SK-N-SH treated with all-trans-retinoic acid at 6 μM for 48 hours (cell line): ENCODE measurements around the gene PSORS1C1.
"Not testable (repeated sequence)": the region's sequence is repeated elsewhere in the genome, so short reads cannot be mapped to it uniquely, and the experiment has no call there.

Source experiments
- ATAC-seq: fragments of 200-7000 bp; cut with Tn5 transposase; 3 replicates; pipeline ENCODE4 v1.9.1; 2020; ENCODE audit warnings: mild to moderate bottlenecking, moderate library complexity
- ARNTL ChIP-seq: fragments of 450-650 bp; formaldehyde crosslinking; IDR thresholded peaks from 2 replicates; pipeline ENCODE4 v1.5.0; 2020; ENCODE audit warnings: low read depth, mild to moderate bottlenecking, moderate library complexity, borderline replicate concordance
- BACH2 ChIP-seq: fragments of 250-450 bp; sonication (Bioruptor Pico); IDR thresholded peaks from 2 replicates; pipeline ENCODE4 v1.9.0; 2021; ENCODE audit warnings: mild to moderate bottlenecking, borderline replicate concordance
- CSDC2 ChIP-seq: fragments of 250-450 bp; sonication (Bioruptor Pico); IDR thresholded peaks from 2 replicates; pipeline ENCODE4 v1.5.0; 2020; ENCODE audit warnings: mild to moderate bottlenecking, moderate library complexity
- CSRNP3 ChIP-seq: fragments of 250-450 bp; sonication (Bioruptor Pico); IDR thresholded peaks from 2 replicates; pipeline ENCODE4 v1.5.1; 2021; ENCODE audit warnings: mild to moderate bottlenecking, moderate library complexity
- ISL1 ChIP-seq: fragments of 250-450 bp; sonication (Bioruptor Pico); IDR thresholded peaks from 2 replicates; pipeline ENCODE4 v2.1.2; 2022; ENCODE audit warnings: mild to moderate bottlenecking, moderate library complexity
- OSR1 ChIP-seq: fragments of 250-450 bp; sonication (Bioruptor Pico); IDR thresholded peaks from 2 replicates; pipeline ENCODE4 v1.8.0; 2022; ENCODE audit warnings: moderate library complexity, mild to moderate bottlenecking, inconsistent platforms
- RARB ChIP-seq: fragments of 250-450 bp; sonication (Bioruptor Pico); IDR thresholded peaks from 2 replicates; pipeline ENCODE4 v1.8.0; 2021; ENCODE audit warnings: mild to moderate bottlenecking, moderate library complexity
- SNAI2 ChIP-seq: fragments of 250-450 bp; sonication (Bioruptor Pico); IDR thresholded peaks from 2 replicates; pipeline ENCODE4 v1.5.0; 2020; ENCODE audit warnings: mild to moderate bottlenecking, moderate library complexity
- TCF4 ChIP-seq: fragments of 250-450 bp; sonication (Bioruptor Pico); IDR thresholded peaks from 2 replicates; pipeline ENCODE4 v1.8.0; 2021; ENCODE audit warnings: mild to moderate bottlenecking, moderate library complexity, borderline replicate concordance
- TOX ChIP-seq: fragments of 250-450 bp; sonication (Bioruptor Pico); IDR thresholded peaks from 2 replicates; pipeline ENCODE4 v1.8.0; 2021; ENCODE audit warnings: mild to moderate bottlenecking, moderate library complexity, borderline replicate concordance
- ZFP3 ChIP-seq: fragments of 250-450 bp; sonication (Bioruptor Pico); IDR thresholded peaks from 2 replicates; pipeline ENCODE4 v1.5.0; 2020; ENCODE audit warnings: mild to moderate bottlenecking, moderate library complexity
- ZFP30 ChIP-seq: fragments of 450-650 bp; formaldehyde crosslinking; IDR thresholded peaks from 2 replicates; pipeline ENCODE4 v1.5.0; 2022; ENCODE audit warnings: mild to moderate bottlenecking, moderate library complexity
- ZNF70 ChIP-seq: fragments of 450-650 bp; formaldehyde crosslinking; IDR thresholded peaks from 2 replicates; pipeline ENCODE4 v1.5.0; 2020; ENCODE audit warnings: mild to moderate bottlenecking, moderate library complexity
- TF ChIP-seq, protein P1 (sequence below): fragments of 250-450 bp; sonication (Bioruptor Pico); IDR thresholded peaks from 2 replicates; pipeline ENCODE4 v1.8.0; 2021; ENCODE audit warnings: low read depth, mild to moderate bottlenecking, moderate library complexity, borderline replicate concordance
- TF ChIP-seq, protein P2 (sequence below): fragments of 250-450 bp; sonication (Bioruptor Pico); IDR thresholded peaks from 2 replicates; pipeline ENCODE4 v1.5.0; 2020; ENCODE audit warnings: mild to moderate bottlenecking, moderate library complexity
- TF ChIP-seq, protein P3 (sequence below): fragments of 250-450 bp; sonication (Bioruptor Pico); IDR thresholded peaks from 2 replicates; pipeline ENCODE4 v1.5.1; 2020; ENCODE audit warnings: low read depth, mild to moderate bottlenecking, moderate library complexity

Gene PSORS1C1

DNA sequence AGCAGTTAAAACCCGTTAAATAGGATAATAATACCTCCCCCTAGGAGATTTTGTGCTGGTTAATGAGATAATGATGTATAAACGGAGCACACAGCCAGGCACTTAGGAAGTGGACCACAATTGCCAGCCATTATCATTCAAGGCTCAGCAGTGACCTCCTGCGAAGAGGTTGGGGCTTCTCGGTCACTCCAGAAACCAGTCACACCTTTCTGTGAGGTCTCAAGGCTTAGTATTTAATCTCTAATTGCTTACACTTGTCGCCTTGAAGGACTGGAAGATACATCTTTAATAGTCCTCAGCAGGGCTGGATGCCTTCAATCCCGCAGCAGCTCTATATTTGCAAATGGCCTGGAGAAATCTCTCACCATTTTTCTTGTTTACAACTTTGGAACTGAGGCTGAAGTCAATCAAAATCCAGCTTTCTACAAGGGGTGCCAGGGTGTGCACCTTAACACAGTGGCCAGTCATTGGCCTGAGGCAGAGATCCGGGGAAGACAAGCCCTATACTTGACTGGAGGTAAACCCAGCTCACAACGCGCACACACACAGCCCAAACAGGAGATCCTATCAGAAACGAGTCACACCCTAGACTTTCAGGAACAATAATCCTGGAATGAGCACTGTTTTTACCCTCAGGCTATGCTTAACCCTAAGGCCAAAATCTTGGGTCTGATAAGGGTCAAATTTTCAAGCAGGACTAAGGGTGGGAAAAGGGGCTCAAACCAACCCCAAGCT is 54.7 kb downstream of the PSORS1C1 start:
- ATAC-seq = no peak; the same call in 2 of the 3 replicates
- TF ChIP-seq TOX (CRISPR knock-in tag) = no peak
- TF ChIP-seq ZFP3 (CRISPR knock-in tag) = no peak
- no peak for TF ChIP-seq OSR1 (CRISPR knock-in tag)
- TF ChIP-seq, protein P1, sequence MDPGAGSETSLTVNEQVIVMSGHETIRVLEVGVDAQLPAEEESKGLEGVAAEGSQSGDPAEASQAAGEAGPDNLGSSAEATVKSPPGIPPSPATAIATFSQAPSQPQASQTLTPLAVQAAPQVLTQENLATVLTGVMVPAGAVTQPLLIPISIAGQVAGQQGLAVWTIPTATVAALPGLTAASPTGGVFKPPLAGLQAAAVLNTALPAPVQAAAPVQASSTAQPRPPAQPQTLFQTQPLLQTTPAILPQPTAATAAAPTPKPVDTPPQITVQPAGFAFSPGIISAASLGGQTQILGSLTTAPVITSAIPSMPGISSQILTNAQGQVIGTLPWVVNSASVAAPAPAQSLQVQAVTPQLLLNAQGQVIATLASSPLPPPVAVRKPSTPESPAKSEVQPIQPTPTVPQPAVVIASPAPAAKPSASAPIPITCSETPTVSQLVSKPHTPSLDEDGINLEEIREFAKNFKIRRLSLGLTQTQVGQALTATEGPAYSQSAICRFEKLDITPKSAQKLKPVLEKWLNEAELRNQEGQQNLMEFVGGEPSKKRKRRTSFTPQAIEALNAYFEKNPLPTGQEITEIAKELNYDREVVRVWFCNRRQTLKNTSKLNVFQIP (CRISPR knock-in tag) = no peak
- no peak for TF ChIP-seq ARNTL
- no peak for TF ChIP-seq ISL1 (CRISPR knock-in tag)

- not testable (repeated sequence) for ATAC-seq
These were observed 55.4 kb downstream of the PSORS1C1 start for GRCh38 chr6:31169858-31170599.

DNA sequence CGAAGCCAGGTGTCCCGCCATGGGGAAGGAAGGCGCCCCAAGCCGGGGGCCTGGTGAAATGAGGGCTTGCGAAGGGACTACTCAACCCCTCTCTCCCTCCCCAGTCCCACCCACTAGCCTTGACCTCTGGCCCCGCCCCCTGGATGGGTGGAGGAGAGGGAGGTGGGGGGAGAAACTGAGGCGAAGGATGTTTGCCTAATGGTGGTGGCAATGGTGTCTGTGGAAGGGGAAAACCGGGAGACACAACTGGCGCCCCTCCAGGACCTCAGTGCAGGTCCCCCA is 55.9 kb downstream of the PSORS1C1 start, which contains the start of gene POU5F1:
POU5F1 (minus strand) TSS at position 83 of the 282 bp plus-strand sequence; CDS start at position 21, 62 bp downstream.
- ATAC-seq = no peak
- TF ChIP-seq SNAI2 (CRISPR knock-in tag) = no peak

DNA sequence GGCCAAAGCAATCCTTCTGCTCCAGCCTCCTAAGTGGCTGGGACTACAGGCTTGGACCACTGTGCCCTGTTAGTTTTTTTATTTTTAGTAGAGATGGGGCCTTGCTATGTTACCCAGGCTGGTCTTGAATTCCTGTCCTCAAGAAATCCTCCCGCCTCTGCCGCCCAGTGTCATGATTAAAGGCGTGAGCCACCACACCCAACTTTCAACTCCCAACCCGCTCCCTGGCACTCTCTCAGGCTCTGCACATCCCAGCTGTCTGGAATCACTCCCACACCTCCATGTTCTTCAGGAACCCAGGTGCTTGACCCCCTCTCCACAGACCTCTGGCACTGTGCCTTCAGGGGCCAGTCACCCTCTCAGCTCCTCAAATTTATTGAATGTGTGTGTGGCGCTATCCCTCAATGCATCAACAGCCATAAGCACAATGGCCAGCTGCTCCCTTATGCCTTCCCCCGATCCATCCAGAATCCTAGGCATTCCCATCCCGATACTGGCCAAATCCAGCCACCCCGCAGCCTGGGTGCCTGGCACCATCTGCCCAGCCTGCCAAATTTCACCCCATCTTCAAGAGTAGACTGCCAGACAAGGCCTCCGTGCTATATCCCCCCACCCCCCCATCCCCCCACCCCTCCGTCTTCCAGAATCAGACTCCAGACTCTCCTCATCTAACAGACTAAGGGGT is 56.5 kb downstream of the PSORS1C1 start:
- no peak for ATAC-seq

DNA sequence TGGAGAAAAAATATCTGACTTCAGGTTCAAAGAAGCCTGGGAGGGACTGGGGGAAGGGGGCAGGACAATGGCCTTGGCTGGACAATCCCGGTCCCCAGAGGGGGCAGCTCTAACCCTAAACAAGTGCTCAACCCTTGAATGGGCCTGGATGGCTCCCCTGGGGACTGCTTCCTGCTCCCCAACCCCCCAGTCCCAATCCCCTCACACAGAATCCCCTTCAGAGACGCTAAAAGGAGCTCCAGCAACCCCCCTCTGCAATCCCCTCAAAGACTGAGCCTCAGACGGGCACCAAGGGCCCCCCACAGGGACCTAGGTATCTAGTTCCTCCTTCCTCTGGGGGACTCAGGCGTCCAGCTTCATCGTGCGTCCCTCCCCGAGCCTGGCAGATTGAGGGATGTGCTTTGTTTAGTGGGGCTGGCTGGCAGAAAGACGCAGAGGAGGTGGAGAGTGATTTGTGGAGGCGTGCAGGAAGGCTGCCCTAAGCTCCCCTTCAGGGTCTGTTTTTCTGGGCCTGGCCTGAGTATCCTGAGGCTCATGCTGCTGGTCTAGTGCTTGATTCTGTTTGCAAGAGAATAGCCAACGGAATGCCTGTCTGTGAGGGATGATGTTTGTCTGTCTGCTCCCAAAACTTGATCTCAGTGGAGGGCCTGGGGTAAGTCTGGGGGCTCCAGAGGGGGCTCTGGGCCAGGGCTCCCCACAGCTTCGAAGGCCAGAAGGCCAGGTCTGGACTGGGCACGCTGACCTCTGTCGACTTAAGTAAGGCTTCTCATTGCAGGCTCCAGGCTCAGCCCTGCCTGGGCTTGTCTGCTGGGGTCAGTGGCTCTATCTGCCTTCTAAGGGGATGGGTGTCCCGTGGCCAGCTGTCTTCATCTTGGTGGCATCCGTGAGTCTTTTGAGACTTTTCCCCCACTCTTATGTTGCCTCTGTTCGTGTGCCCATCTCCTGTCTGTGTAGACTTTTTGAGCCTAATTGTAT is 57.6 kb downstream of the PSORS1C1 start:
- no peak for ATAC-seq
- TF ChIP-seq ZNF70 (CRISPR knock-in tag) (no peak), BACH2 (CRISPR knock-in tag) (no peak), CSDC2 (CRISPR knock-in tag) (no peak), TCF4 (CRISPR knock-in tag) (no peak), RARB (CRISPR knock-in tag) (no peak)
- TF ChIP-seq, protein P2, sequence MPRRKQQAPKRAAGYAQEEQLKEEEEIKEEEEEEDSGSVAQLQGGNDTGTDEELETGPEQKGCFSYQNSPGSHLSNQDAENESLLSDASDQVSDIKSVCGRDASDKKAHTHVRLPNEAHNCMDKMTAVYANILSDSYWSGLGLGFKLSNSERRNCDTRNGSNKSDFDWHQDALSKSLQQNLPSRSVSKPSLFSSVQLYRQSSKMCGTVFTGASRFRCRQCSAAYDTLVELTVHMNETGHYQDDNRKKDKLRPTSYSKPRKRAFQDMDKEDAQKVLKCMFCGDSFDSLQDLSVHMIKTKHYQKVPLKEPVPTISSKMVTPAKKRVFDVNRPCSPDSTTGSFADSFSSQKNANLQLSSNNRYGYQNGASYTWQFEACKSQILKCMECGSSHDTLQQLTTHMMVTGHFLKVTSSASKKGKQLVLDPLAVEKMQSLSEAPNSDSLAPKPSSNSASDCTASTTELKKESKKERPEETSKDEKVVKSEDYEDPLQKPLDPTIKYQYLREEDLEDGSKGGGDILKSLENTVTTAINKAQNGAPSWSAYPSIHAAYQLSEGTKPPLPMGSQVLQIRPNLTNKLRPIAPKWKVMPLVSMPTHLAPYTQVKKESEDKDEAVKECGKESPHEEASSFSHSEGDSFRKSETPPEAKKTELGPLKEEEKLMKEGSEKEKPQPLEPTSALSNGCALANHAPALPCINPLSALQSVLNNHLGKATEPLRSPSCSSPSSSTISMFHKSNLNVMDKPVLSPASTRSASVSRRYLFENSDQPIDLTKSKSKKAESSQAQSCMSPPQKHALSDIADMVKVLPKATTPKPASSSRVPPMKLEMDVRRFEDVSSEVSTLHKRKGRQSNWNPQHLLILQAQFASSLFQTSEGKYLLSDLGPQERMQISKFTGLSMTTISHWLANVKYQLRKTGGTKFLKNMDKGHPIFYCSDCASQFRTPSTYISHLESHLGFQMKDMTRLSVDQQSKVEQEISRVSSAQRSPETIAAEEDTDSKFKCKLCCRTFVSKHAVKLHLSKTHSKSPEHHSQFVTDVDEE (CRISPR knock-in tag) = no peak
- TF ChIP-seq, protein P1 (CRISPR knock-in tag) = no peak

More for the DNA sequence above, 56.5 kb downstream of the PSORS1C1 start:
- no peak for TF ChIP-seq ZNF70 (CRISPR knock-in tag)
- no peak for TF ChIP-seq ZFP30 (CRISPR knock-in tag)
- TF ChIP-seq TOX (CRISPR knock-in tag) = no peak
- no peak for TF ChIP-seq CSRNP3 (CRISPR knock-in tag)
- TF ChIP-seq, protein P1 (CRISPR knock-in tag) = no peak
- no peak for TF ChIP-seq TCF4 (CRISPR knock-in tag)
- TF ChIP-seq, protein P3, sequence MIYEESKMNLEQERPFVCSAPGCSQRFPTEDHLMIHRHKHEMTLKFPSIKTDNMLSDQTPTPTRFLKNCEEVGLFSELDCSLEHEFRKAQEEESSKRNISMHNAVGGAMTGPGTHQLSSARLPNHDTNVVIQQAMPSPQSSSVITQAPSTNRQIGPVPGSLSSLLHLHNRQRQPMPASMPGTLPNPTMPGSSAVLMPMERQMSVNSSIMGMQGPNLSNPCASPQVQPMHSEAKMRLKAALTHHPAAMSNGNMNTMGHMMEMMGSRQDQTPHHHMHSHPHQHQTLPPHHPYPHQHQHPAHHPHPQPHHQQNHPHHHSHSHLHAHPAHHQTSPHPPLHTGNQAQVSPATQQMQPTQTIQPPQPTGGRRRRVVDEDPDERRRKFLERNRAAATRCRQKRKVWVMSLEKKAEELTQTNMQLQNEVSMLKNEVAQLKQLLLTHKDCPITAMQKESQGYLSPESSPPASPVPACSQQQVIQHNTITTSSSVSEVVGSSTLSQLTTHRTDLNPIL = no peak
